CD4-positive, alpha-beta T cell treated with Interleukin-4 for 4 hours (primary cell): ENCODE data around the gene EFCAB6.

Experiments
- DNase-seq: peaks from one replicate; pipeline ENCODE4 v3.0.0-alpha.2; 2020

EFCAB6 gene

GRCh38 chr22:43845981-43846380 is 33.9 kb upstream of the EFCAB6 start:
- no peak for DNase-seq

- DNase-seq, result no peak
These were observed 32.7 kb upstream of the EFCAB6 start for GRCh38 chr22:43844560-43845545.

- no peak for DNase-seq
These were observed 31.9 kb upstream of the EFCAB6 start for GRCh38 chr22:43843783-43844530.

GRCh38 chr22:43841742-43842141 is 29.6 kb upstream of the EFCAB6 start:
- no peak for DNase-seq

GRCh38 chr22:43840851-43841250 is 28.7 kb upstream of the EFCAB6 start:
- DNase-seq, result no peak

GRCh38 chr22:43840431-43840830 is 28.3 kb upstream of the EFCAB6 start:
- DNase-seq, result no peak

GRCh38 chr22:43839781-43840180 is 27.7 kb upstream of the EFCAB6 start:
- DNase-seq, result no peak

GRCh38 chr22:43838571-43839307 is 26.6 kb upstream of the EFCAB6 start:
- DNase-seq, result no peak

- DNase-seq, result no peak
These were observed 26.1 kb upstream of the EFCAB6 start for GRCh38 chr22:43838161-43838560.

GRCh38 chr22:43837666-43838065 is 25.6 kb upstream of the EFCAB6 start:
- DNase-seq, result no peak

GRCh38 chr22:43835736-43836135 is 23.6 kb upstream of the EFCAB6 start:
- DNase-seq, result no peak

- no peak for DNase-seq
These were observed 23.1 kb upstream of the EFCAB6 start for GRCh38 chr22:43835166-43835565.

GRCh38 chr22:43833286-43834240 is 21.5 kb upstream of the EFCAB6 start:
- no peak for DNase-seq

GRCh38 chr22:43832393-43833265 is 20.5 kb upstream of the EFCAB6 start:
- no peak for DNase-seq

- DNase-seq, result no peak
These were observed 19.7 kb upstream of the EFCAB6 start for GRCh38 chr22:43831561-43832392.

- no peak for DNase-seq
These were observed 18.9 kb upstream of the EFCAB6 start for GRCh38 chr22:43830931-43831560.

GRCh38 chr22:43829904-43830851 is 18.1 kb upstream of the EFCAB6 start:
- DNase-seq, result no peak
